ENCODE results near the gene FOXQ1.

Gene FOXQ1

GRCh38 chr6:1311400-1312202 is at the start of gene FOXQ1:
Gene FOXQ1, plus strand, starts transcription at chr6:1312098. Its CDS starts 607 bp downstream, at chr6:1312705.
- no peak for TF ChIP-seq CTCF (IDR thresholded peaks at IDR 0.05)

- TF ChIP-seq CTCF (IDR thresholded peaks at IDR 0.05) = no peak
These were observed 49.2 kb upstream of the FOXQ1 start for GRCh38 chr6:1262704-1263038.

- no peak for TF ChIP-seq CTCF (IDR thresholded peaks at IDR 0.05)
These were observed 48.7 kb upstream of the FOXQ1 start for GRCh38 chr6:1263039-1263849.

GRCh38 chr6:1263850-1264377 is 48.0 kb upstream of the FOXQ1 start:
- no peak for TF ChIP-seq CTCF (IDR thresholded peaks at IDR 0.05)

GRCh38 chr6:1264619-1265445 is 47.1 kb upstream of the FOXQ1 start:
- no peak for TF ChIP-seq CTCF (IDR thresholded peaks at IDR 0.05)

GRCh38 chr6:1266686-1267056 is 45.2 kb upstream of the FOXQ1 start:
- no peak for TF ChIP-seq CTCF (IDR thresholded peaks at IDR 0.05)

- no peak for TF ChIP-seq CTCF (IDR thresholded peaks at IDR 0.05)
These were observed 44.7 kb upstream of the FOXQ1 start for GRCh38 chr6:1267057-1267732.
